ENCODE results near the gene ANKRD17. TPM values are rescaled to one million over a fixed set of nuclear protein-coding genes. Genes with fewer than 3 reads are reported as not detected.

Gene ANKRD17
- total RNA-seq, 2 donors from 2014 or later: 47.1 to 56.3 TPM

- Histone ChIP-seq H3K27me3 (no peaks in the 10 kb centered on the region), H3K4me3 (no peak overlapping the region), H3K27ac (no peak overlapping the region), H3K36me3 (peaks cover 26% of the 10 kb centered on the region), H3K4me1 (no peaks in the 10 kb centered on the region), H3K9me3 (no peaks in the 10 kb centered on the region)
- DNase-seq (ENCODE audit: low spot score): no peak
- no peak for TF ChIP-seq CTCF (IDR thresholded peaks at IDR 0.05)
These were observed 127.3 kb downstream of the ANKRD17 start for GRCh38 chr4:73131281-73131680.

- no peaks in the 10 kb centered on the region for H3K4me1 ChIP-seq
- H3K36me3 ChIP-seq: peaks cover 40% of the 10 kb centered on the region
- no peaks in the 10 kb centered on the region for H3K27me3 ChIP-seq
- no peaks in the 10 kb centered on the region for H3K9me3 ChIP-seq
- H3K27ac ChIP-seq: no peak overlapping the region
- no peak for DNase-seq (ENCODE audit: low spot score)
- no peak overlapping the region for H3K4me3 ChIP-seq
- TF ChIP-seq CTCF (IDR thresholded peaks at IDR 0.05): no peak
These were observed 129.3 kb downstream of the ANKRD17 start for GRCh38 chr4:73129319-73129718.

- no peaks in the 10 kb centered on the region for H3K27me3 ChIP-seq
- TF ChIP-seq CTCF (IDR thresholded peaks at IDR 0.05): peak in 1 of 2 donors; percentile 43
- no peak overlapping the region for H3K4me3 ChIP-seq
- DNase-seq (ENCODE audit: low spot score): no peak
- H3K27ac ChIP-seq: no peak overlapping the region
- H3K36me3 ChIP-seq: peaks cover 50% of the 10 kb centered on the region
- no peaks in the 10 kb centered on the region for H3K9me3 ChIP-seq
- H3K4me1 ChIP-seq: no peaks in the 10 kb centered on the region
These were observed 130.7 kb downstream of the ANKRD17 start for GRCh38 chr4:73127839-73128453.

GRCh38 chr4:73109493-73109892, 149.1 kb downstream of the ANKRD17 start:
- H3K36me3 ChIP-seq: peaks cover 52% of the 10 kb centered on the region
- no peak overlapping the region for H3K4me3 ChIP-seq
- no peak for DNase-seq (ENCODE audit: low spot score)
- no peak for TF ChIP-seq CTCF (IDR thresholded peaks at IDR 0.05)
- H3K4me1 ChIP-seq: no peaks in the 10 kb centered on the region
- no peaks in the 10 kb centered on the region for H3K9me3 ChIP-seq
- no peak overlapping the region for H3K27ac ChIP-seq
- no peaks in the 10 kb centered on the region for H3K27me3 ChIP-seq

- H3K36me3 ChIP-seq: peaks cover 50% of the 10 kb centered on the region
- H3K27ac ChIP-seq: no peak overlapping the region
- DNase-seq (ENCODE audit: low spot score): no peak
- no peaks in the 10 kb centered on the region for H3K9me3 ChIP-seq
- H3K4me1 ChIP-seq: no peaks in the 10 kb centered on the region
- H3K27me3 ChIP-seq: no peaks in the 10 kb centered on the region
- no peak for TF ChIP-seq CTCF (IDR thresholded peaks at IDR 0.05)
- no peak overlapping the region for H3K4me3 ChIP-seq
These were observed 153.9 kb downstream of the ANKRD17 start for GRCh38 chr4:73104695-73105094.

Data from right atrium auricular region (tissue), 2 donors.